B cell (primary cell): Measurements from ENCODE around the gene C2orf81. TPM values are rescaled to one million over a fixed set of nuclear protein-coding genes. Genes with fewer than 3 reads are reported as not detected.

ENCODE experiments used
- ATAC-seq: fragments of 200-7000 bp; cut with Tn5 transposase; one replicate; pipeline ENCODE4 v1.10.0; 2021; ENCODE audit warnings: low read depth, mild to moderate bottlenecking, moderate number of reproducible peaks, moderate library complexity
- CTCF ChIA-PET: fragments of 350-600 bp; sonication (Branson Sonifier 250); formaldehyde crosslinking; loops from one replicate; lab custom pipeline; 2021; ENCODE audit warnings: antibody characterized with exemption, inconsistent platforms; lab: Charles Lee
- POLR2A ChIA-PET: fragments of 350-600 bp; sonication (Branson Sonifier 250); formaldehyde crosslinking; loops from one replicate; lab custom pipeline; 2021; ENCODE audit warnings: antibody characterized with exemption; lab: Charles Lee
- DNase-seq: peaks from one replicate; pipeline ENCODE4 v3.0.0; 2013
- H2AFZ ChIP-seq: 2 replicates; pipeline ENCODE4 v1.6.1; 2012; ENCODE audit warnings: mild to moderate bottlenecking, low read depth, low read length; ENCODE audit not compliant: insufficient read depth, poor library complexity, severe bottlenecking
- H3K27ac ChIP-seq, 2 donors: 1 replicate in 1 of 2; 2 replicates in 1 of 2; pipeline ENCODE4 v1.5.1; 2012 to 2013; ENCODE audit warnings: low read length in 2 of 2, mild to moderate bottlenecking in 2 of 2, moderate library complexity in 1 of 2
- H3K27me3 ChIP-seq, 4 experiments: fragments of 200-600 bp in 1 of 4; sonication (generic) in 1 of 4; replicated peaks in 1 of 4; 1 replicate in 2 of 4; 2 replicates in 2 of 4; pipeline versions ENCODE4 v1.6.1 to v1.7.0; 2013 to 2016; ENCODE audit warnings: low read length in 3 of 4, mild to moderate bottlenecking in 2 of 4, mixed read lengths in 1 of 4, moderate library complexity in 1 of 4; ENCODE audit not compliant: insufficient read depth in 4 of 4, control insufficient read depth in 3 of 4; ENCODE audit errors: control extremely low read depth in 1 of 4
- H3K36me3 ChIP-seq, 2 experiments: replicated peaks in 1 of 2; 1 replicate in 1 of 2; 2 replicates in 1 of 2; pipeline versions ENCODE4 v1.6.1 to v1.7.1; 2013; ENCODE audit warnings: low read length in 1 of 2; ENCODE audit not compliant: insufficient read depth in 2 of 2, control insufficient read depth in 1 of 2; ENCODE audit errors: control extremely low read depth in 1 of 2, extremely low read depth in 1 of 2
- H3K4me1 ChIP-seq, 2 donors: fragments of 200-600 bp in 1 of 2; sonication (generic) in 1 of 2; 1 replicate in 1 of 2; 2 replicates in 1 of 2; pipeline versions ENCODE4 v1.5.1 to v1.6.1; 2013 to 2017; ENCODE audit warnings: low read length in 2 of 2; ENCODE audit not compliant: control insufficient read depth in 2 of 2, insufficient read depth in 2 of 2
- H3K4me2 ChIP-seq: replicated peaks from 2 replicates; pipeline ENCODE3; 2012; ENCODE audit warnings: mild to moderate bottlenecking, low read depth, low read length; ENCODE audit not compliant: poor library complexity, severe bottlenecking
- H3K4me3 ChIP-seq, 5 experiments: fragments of 200-600 bp in 1 of 5; sonication (generic) in 1 of 5; 1 replicate in 3 of 5; 2 replicates in 2 of 5; pipeline versions ENCODE4 v1.5.1 to v1.7.0; 2011 to 2016; ENCODE audit warnings: low read length in 4 of 5, mild to moderate bottlenecking in 4 of 5, low read depth in 2 of 5, control low read depth in 1 of 5, moderate library complexity in 1 of 5; ENCODE audit not compliant: insufficient read depth in 1 of 5; ENCODE audit errors: control extremely low read depth in 1 of 5, extremely low read depth in 1 of 5
- H3K79me2 ChIP-seq: fragments of 200-600 bp; sonication (generic); one replicate; pipeline ENCODE4 v1.6.0; 2016; ENCODE audit warnings: low read length; ENCODE audit not compliant: control insufficient read depth, insufficient read depth
- H3K9ac ChIP-seq: fragments of 200-600 bp; sonication (generic); 2 replicates; pipeline ENCODE4 v1.6.1; 2017; ENCODE audit warnings: mild to moderate bottlenecking, low read length, moderate library complexity
- H3K9me3 ChIP-seq, 3 donors: one replicate each; pipeline versions ENCODE4 v1.6.1 to v1.7.1; 2013; ENCODE audit warnings: low read length in 2 of 3; ENCODE audit not compliant: control insufficient read depth in 2 of 3, insufficient read depth in 1 of 3; ENCODE audit errors: control extremely low read depth in 1 of 3
- H4K20me1 ChIP-seq: 2 replicates; pipeline ENCODE4 v1.6.0; 2012; ENCODE audit warnings: mild to moderate bottlenecking, low read length; ENCODE audit not compliant: insufficient read depth, control insufficient read depth, poor library complexity, severe bottlenecking
- H3K27ac Mint-ChIP-seq: one replicate; pipeline ENCODE4 v1.8.0; 2021; ENCODE audit warnings: mixed read lengths
- H3K27me3 Mint-ChIP-seq: one replicate; pipeline ENCODE4 v1.8.0; 2021; ENCODE audit warnings: mixed read lengths
- H3K4me1 Mint-ChIP-seq: one replicate; pipeline ENCODE4 v1.8.0; 2021; ENCODE audit warnings: mixed read lengths
- H3K4me3 Mint-ChIP-seq: one replicate; pipeline ENCODE4 v1.8.0; 2021; ENCODE audit warnings: mixed read lengths
- H3K9me3 Mint-ChIP-seq: one replicate; pipeline ENCODE4 v1.8.0; 2022; ENCODE audit warnings: mixed read lengths; ENCODE audit not compliant: insufficient read depth
- CTCF ChIP-seq: fragments of 200-600 bp; IDR thresholded peaks from one replicate; pipeline ENCODE4 v1.8.0; 2022; ENCODE audit warnings: antibody characterized with exemption, mild to moderate bottlenecking
- EZH2 ChIP-seq: IDR thresholded peaks from 2 replicates; pipeline ENCODE4 v1.6.1; 2012; ENCODE audit warnings: borderline replicate concordance, low read depth, mild to moderate bottlenecking, moderate library complexity, low read length; ENCODE audit not compliant: insufficient read depth, poor library complexity, severe bottlenecking
- WGBS: methylation state at CpG from one replicate; pipeline ENCODE4 v1.1.5; 2013; ENCODE audit warnings: missing lambda C conversion rate; ENCODE audit not compliant: insufficient coverage; 5-methylcytosine and 5-hydroxymethylcytosine counted together
- intact Hi-C: fragments of 100-400 bp; cut with micrococcal nuclease; formaldehyde crosslinking; loops from one replicate; pipeline ENCODE4 v1.10.0; 2022
- polyA plus RNA-seq: library from polyadenylated mRNA; depleted of rRNA; stranded (reverse); fragments of >200 nt; gene quantifications from 2 replicates; pipeline ENCODE4 v1.2.3, GENCODE V29; 2012
- total RNA-seq, 2 donors: library from RNA; stranded (reverse); fragments of 120-200 nt in 1 of 2; gene quantifications; 1 replicate in 1 of 2; 2 replicates in 1 of 2; pipeline versions ENCODE4 v1.2.3 to v1.2.4, GENCODE V29; 2013 to 2022

Gene C2orf81
- total and polyA plus RNA-seq, 2 donors (not counting 1 experiment from before 2014, with no cell fraction given) = 5.4 to 8.6 TPM

- H3K4me3 ChIP-seq = peak overlapping the region; percentile 3 to 82 (median 70)
- H3K9me3 ChIP-seq = no peaks in the 10 kb centered on the region
- peak overlapping the region; percentile 90 for H2AFZ ChIP-seq
- no peaks in the 10 kb centered on the region for H3K9me3 Mint-ChIP-seq
- H3K27me3 ChIP-seq = no peaks in the 10 kb centered on the region
- H3K79me2 ChIP-seq = peaks cover 35% of the 10 kb centered on the region
- POLR2A ChIA-PET = interaction anchor here (0.7 to 1.1 kb wide), 2 partner anchors 15 to 42 kb away, joined by 4 to 5 read pairs; no protein-coding TSS in a partner anchor
- CTCF ChIA-PET = interaction anchor here (1.0 to 1.2 kb wide), 2 partner anchors 9 to 73 kb away, joined by 3 to 4 read pairs; partner anchors contain the start of gene INO80B
- no peak overlapping the region for H3K27ac Mint-ChIP-seq
- peaks cover 0 to 20% of the 10 kb centered on the region in 2 experiments for H3K36me3 ChIP-seq
- H3K27me3 Mint-ChIP-seq = no peaks in the 10 kb centered on the region
- peak overlapping the region; percentile 99 for H3K4me3 Mint-ChIP-seq
- peak overlapping the region; percentile 83 for H3K9ac ChIP-seq
- WGBS = 19% methylated on average over 13 of the region's 13 CpGs
- ATAC-seq = no peak
- H3K4me1 ChIP-seq = peaks cover 13 to 20% of the 10 kb centered on the region in 2 donors
- peaks cover 16% of the 10 kb centered on the region for H4K20me1 ChIP-seq
- H3K4me1 Mint-ChIP-seq = peaks cover 29% of the 10 kb centered on the region
- no peak for TF ChIP-seq CTCF
- no peak for TF ChIP-seq EZH2
- H3K4me2 ChIP-seq = peak overlapping the region; percentile 94
- peak; percentile 9 for DNase-seq
- intact Hi-C loops = no loop called here
- peak overlapping the region; percentile 40 to 88 for H3K27ac ChIP-seq
Observed at GRCh38 chr2:74464406-74464805, 43.0 kb upstream of the C2orf81 start.

DNA sequence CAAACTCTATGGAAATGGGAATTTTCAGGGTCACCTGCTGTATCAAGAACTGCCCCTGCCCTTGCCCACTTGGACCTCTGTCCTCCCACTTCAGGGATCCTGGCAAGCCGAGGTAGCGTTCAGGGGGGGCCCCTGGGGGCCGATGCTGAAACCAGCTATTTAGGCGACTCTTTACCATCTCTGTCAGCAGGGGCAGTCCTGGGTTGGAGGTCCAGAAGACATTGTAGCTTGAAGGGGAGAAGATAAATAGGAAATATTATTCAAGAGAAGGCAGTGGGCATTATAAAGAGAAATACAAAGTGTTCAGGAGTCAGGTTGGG, 41.3 kb upstream of the C2orf81 start:
- H3K79me2 ChIP-seq = peaks cover 44% of the 10 kb centered on the region
- no peaks in the 10 kb centered on the region for H3K9me3 ChIP-seq
- no peak overlapping the region for H3K27ac Mint-ChIP-seq
- no peaks in the 10 kb centered on the region for H3K27me3 ChIP-seq
- H4K20me1 ChIP-seq = peaks cover 16% of the 10 kb centered on the region
- DNase-seq (no peak), ATAC-seq (no peak)
- TF ChIP-seq EZH2 (no peak), CTCF (no peak)
- ChIA-PET CTCF (no interaction called here), POLR2A (no interaction called here)
- H3K27me3 Mint-ChIP-seq = no peaks in the 10 kb centered on the region
- H3K4me1 Mint-ChIP-seq = peaks cover 40% of the 10 kb centered on the region
- H2AFZ ChIP-seq = no peak overlapping the region
- no peaks in the 10 kb centered on the region for H3K9me3 Mint-ChIP-seq
- intact Hi-C loops = no loop called here
- H3K4me3 Mint-ChIP-seq = peak overlapping the region; percentile 82
- 96% methylated on average over 4 of the region's 4 CpGs for WGBS
- H3K4me2 ChIP-seq = no peak overlapping the region
- H3K4me1 ChIP-seq = peaks cover 20 to 29% of the 10 kb centered on the region in 2 donors
- H3K9ac ChIP-seq = no peak overlapping the region
- H3K36me3 ChIP-seq = peaks cover 0 to 20% of the 10 kb centered on the region in 2 experiments
- no peak overlapping the region for H3K4me3 ChIP-seq
- H3K27ac ChIP-seq = no peak overlapping the region
